CD4-positive, alpha-beta T cell treated with Interleukin-10 for 1 hour (primary cell): Measurements from ENCODE around the gene ATRNL1.
"Not testable (repeated sequence)": the region's sequence is repeated elsewhere in the genome, so short reads cannot be mapped to it uniquely, and the experiment has no call there.

Source experiments
- DNase-seq: peaks from one replicate; pipeline ENCODE4 v3.0.0-alpha.2; 2020

ATRNL1 gene

DNA sequence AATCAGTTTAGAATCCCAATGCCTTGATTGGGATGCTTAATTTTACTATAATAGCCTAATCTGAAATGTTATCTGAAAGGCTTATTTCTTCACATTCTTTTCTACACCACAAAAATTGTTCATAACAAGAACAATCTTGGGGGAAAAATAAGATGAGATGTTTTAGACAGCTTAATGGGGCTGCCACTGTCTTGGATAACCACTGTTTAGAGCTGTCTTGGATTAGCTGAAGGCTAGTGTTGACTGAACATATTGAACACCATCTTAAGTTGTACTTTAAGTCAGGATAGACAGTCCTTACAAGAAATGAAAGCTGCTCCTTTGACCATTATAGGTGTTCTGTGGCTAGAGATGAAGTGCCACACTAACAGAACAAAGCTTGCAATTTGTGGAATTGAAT, 678.6 kb downstream of the ATRNL1 start:
- DNase-seq: no peak

DNA sequence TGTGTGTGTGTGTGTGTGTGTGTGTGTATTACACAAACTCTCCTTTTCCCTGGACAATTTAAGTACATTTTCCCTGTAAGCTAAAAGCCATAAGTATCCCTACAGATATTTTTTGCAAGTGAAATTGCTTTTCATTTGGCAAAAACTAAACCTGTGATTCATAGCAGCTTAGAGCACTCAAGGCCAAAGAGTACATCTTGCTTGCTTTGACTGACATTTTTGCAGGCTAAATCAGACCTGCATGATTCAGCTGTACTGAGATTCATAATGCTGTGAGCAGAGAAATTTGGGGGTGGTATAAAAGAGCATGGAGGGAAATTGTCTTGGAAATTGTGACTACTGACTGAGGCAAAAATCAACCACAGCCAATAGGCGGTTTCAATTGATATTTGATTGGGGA, 679.4 kb downstream of the ATRNL1 start:
- no peak for DNase-seq

DNA sequence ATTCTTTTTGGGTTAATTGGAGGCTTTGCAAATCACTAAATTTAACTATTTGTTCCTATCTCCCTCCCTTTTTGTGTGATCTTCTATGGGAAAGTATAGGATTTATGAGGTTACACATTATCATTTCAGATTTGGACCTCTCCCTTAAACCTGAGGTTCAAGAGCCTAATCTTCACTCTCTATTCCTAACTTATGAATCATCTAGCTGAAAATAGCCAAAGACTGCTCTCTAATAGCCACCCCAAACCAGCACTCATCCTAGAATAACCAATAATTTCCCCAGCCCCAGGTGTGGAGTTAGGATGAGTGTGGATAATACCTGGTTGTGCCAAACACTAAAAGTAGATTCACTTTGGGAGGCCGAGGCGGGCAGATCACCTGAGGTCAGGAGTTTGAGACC, 680.7 kb downstream of the ATRNL1 start:
- no peak for DNase-seq

DNA sequence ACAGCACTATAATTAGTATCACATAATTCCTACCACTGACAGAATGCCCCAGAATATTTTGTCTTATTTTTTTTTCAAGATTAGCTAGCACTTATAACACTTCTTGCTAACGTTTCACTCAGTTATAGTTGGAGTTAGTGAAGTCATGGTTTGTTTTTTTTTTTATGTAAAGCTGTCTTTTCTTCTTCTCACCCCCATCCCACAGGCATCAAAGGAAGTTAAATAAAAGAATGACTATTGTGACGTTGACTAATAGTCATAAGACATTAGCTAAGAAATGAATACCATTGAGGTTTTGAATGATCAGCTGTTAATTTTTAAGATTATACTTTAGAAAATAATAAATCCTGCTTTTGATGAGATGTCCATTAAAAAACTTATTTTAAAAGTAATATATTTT, 681.6 kb downstream of the ATRNL1 start:
- no peak for DNase-seq

DNA sequence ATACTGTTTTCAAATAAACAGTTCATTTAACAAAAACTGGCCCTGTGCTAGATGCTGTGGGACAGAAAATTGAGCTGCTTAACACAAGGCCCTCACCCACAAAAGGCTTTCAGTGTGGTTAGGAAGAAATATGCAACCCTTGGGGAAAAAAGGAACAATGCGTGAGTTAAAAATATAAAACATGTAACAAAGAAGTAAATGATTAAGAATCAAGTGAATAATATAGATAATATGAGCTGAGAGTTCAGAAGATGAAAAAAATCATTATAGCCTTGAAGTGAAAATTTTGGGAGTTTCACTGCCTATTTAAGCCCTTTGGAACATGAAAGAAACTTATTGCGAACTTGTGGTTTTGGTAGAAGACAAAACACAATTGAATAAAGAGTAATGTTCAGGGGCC, 684.5 kb downstream of the ATRNL1 start:
- DNase-seq: no peak

DNA sequence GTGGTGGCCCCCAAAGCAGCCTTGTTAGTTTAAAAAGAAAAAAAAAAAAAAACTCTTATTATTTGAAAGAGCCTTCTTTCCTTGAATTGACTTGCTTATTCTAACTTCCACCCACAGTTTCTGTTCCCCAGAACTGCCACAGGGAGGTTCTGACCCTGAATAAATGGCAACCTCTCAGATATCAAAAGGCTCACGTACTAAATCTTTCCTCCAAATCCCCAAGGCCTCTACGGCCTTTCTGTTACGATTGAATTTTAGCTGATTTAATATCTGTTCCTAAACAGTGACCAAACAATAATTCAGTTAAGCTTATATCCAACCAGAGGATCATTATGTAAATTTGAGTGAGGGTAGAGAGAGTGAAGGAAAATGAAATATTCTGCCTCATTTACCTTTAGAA, 697.1 kb downstream of the ATRNL1 start:
- no peak for DNase-seq

DNA sequence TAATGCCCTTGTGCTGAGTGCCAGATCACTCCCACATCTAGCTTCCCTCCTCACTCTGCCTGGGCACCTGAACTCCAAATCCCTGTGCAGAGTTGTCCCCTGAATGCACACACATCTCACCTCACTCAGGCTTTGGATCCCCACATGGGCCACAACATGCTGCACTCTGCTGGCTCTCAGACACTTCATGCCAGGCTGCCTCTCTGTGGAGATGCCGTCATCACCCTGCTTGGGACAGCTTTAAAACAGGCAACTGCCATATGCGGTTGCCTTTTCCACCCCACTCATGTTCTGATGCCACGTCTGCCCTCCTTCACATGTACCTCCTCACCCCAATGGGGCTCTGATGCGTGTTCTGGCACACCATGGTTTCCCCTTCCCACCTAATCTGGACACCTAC, 702.8 kb downstream of the ATRNL1 start:
- no peak for DNase-seq

DNA sequence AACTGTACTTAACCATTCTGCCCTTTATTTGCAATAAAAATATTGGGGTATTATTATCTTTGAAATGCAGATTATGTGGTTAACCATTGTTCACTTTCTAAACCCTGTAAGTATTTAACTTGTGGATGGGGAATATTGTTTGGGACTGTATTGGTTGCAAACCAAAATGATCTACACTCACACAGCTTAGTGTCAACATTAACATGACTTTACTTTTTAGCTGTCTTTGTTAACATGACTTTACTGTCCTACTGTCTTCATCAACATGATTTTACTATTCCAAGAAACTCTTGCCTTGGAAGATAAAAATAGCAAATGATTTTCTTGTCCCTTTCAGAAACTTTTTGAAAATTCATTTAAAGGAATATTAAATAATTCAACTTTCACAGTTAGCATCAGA, 708.3 kb downstream of the ATRNL1 start:
- no peak for DNase-seq

DNA sequence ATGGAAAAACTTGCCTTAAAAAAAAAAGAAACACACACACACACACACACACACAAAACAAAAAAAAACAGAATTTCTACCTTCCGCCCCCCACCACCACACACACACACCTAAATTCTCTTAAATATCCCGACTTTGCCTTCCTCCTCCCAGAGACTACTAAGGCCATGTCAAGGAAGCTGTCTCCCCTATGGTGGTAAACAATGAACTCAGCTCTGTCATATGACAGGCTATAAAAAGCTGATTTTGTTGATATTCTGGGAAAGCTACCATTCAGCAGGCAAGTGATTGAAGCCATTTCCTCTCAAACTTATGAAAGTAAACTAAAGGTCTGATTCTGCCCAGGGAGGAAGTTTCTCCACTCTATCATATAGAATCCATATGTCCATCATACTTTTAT, 708.8 kb downstream of the ATRNL1 start:
- DNase-seq: no peak

DNA sequence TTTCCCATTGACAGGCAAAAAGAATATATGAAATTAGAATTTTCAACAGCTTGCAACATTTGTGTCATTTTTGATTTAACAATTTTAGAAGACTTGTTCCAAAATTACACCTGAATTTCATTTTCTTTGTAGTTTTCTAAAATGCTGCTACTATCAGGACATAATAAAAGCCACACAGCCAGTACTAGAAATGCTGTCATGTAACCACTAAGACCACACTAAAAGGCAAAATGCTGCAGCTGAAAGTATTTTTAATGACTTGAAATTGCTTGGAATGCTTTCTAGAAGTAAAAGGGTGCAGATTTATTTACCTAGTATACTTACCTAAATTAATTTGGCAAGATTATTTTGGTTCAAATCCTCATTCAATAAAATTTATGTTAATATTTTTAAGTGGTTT, 709.7 kb downstream of the ATRNL1 start:
- DNase-seq: no peak

DNA sequence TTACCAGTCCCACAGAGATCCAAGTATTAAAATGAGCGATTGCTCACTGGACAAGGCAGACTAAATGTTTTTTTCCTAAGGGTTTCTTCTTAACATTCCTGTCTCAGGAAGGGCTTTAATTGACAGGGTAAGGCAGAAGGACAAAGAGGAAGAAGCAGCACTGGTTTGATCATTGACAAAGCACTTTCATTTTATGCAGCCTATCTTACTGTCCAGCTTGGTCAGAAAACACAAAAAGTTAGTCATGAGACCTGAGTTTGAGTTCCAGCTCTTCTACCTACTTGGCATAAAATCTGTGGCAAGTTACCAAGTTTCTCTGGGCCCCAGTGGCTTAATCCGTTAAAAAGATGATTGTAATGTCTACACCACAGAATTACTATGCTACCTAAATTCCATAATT, 721.4 kb downstream of the ATRNL1 start:
- no peak for DNase-seq

DNA sequence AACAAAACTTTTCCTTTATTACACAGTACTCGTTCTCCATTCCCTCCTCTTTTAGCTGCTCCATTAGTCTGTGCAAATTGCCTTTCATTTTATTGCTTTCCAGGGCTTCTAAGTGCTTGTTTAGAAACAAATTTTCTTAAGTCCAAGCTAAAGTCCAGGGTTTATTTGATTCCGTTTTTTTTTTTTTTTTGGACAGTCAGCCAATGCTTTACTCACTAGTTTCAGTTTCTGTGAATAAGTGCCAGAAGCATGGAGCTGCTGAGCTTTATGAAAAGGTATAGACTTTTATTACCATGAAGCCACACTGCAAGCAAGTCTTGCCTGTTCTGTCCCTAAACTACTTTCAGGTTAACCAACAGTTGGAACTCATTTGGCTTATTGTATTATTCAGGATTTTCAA, 724.8 kb downstream of the ATRNL1 start:
- DNase-seq: no peak

DNA sequence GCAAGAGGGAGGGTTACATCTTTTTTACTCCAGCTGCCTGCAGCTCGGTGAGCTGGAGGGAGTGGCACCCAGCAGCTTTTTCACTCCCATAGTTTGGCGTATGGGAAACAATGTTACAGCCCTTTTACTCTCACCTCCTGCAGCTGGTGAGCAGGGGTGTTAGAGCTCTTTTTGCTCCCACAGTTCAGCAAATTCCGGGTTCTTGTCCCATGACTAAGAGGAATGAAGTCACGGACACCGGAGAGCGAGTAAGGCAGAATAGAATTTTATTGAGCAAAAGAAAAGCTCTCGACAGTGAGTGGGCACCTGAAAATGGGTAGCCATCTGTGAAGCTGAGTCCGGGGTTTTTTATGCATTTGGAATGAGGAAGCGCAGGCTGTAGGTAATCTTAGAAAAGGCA, 733.2 kb downstream of the ATRNL1 start:
- no peak for DNase-seq

DNA sequence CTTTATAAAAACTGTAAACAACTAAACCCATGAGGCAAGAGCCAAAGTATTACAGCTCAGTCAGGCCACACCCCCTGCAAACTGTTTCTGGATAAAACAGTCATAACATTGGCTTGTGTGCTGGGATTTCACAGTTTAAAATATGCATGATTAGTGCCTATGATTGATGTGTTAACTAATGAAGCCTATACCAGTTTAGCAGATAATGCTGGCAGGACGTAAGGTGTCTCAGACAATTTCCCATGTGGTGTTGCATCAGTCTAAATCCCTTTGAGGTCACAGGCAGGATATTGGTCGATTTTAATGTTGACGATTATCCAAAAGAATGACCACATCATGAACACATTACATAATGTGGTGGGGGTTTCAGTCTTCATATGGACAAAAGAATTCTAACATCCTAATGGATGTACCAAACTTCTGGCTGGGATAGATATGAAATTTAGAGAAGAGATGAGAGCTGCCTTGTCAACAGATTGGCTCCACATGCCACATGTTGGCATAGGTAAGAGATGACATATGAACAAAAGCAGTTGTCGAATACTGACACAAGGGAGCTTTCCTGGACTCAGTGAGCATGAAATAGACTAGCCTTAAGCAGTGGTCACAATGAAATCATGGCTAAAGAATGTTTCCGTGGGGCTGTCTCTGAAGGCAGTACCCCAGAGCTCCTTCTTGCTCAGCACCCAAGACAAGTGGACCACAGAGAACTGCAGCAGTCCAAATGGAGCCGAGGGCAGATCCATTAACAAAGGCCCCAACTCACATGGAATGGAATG, 734.3 kb downstream of the ATRNL1 start:
- DNase-seq: no peak

DNA sequence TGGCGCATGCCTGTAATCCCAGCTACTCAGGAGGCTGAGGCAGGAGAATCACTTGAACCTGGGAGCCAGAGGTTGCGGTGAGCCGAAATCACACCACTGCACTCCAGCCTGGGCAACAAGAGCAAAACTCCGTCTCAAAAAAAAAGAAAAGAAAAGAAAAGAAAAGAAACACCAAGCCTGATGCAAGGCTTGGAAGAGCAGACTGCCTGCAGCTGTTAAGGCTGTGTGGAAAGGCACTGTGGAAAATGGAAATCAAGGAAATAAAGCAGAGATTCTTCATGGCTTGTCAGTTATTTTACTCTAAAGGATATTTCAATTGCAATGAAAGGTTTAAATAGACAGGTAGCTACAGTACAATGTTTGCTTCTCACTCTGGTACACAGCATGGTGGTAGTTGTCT, 735.0 kb downstream of the ATRNL1 start:
- DNase-seq: not testable (repeated sequence)

DNA sequence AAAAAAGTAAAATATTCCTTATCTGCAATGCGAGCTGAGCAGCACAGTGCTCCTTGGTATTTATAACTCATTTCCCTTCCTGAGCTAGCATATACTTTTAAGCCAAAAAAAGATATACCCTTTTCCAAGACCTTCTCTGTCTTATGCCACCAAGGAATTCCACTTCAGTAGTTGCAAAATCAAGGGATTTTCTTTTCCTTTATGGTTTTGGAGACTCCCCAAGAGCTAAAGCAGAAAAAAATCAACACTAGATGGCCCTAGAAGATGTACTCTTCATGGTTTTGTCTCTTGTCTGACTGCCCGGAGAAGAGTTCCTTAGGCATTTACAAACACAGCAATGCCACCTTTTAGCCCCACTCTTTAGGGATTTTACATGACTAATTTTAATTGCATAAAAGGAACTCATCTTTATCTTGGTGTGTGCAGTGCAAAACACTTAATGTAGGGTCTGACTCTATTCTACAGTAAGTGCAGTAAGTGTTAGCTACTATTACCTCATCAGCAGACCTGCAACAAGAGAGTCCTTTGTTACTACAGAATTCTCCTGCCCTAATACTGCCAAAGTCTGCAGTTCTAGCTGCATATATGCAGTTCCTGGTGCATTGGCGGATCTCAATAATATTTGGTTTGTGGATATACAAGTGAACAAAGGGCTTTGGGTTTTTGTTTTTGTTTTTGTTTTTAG, 736.5 kb downstream of the ATRNL1 start:
- no peak for DNase-seq

DNA sequence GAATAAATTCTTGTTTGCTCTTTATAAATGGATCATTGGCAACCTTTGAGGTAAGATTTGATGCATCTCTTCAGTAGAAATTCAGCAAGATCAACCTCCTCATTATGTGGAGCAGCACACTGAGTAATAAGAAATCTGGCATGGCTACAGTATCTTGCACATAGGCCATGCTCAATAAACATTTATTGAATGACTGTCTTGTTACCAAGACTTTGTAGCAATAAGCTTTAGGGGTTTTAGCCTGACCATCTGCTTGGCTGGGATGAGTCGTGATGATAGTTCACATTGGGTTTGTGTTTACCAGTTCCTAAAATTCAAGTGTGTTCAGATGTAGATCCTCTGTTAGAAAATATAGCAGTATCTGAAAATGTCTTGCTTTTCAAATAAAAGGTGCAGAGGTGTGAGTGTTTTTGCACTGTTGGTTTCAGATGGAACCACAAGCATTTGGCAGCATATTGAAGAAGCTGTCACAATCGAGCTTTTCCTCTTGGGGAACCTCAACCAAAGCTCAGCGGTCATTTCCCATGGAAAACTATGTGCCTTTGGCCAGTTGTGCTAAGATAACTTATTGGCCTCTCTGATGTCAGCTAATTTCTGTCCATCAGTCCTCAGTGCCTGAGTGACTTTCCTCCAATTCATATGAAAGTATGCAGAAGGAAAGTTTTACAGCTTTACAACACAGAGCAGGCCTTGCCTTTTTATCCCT, 737.3 kb downstream of the ATRNL1 start:
- no peak for DNase-seq

DNA sequence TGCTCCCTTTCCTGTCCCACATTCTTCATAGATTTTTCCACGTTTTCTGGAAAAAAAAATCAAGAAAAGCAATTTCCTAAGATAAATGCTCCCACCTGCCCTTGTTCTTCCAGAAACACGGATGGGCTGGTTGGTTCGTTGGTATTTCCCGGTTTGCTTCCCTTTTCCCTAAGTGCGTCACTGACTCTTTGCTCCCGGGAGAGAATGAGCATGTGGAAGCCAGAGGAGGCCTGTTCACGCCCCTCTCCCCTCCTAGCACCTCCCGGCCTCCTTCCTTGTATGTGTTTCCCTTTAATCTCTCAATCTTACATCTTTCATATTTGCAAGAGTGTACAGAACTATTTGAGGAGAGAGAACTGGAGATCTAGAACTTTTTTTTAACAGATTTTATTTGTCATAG, 737.9 kb downstream of the ATRNL1 start:
- no peak for DNase-seq

DNA sequence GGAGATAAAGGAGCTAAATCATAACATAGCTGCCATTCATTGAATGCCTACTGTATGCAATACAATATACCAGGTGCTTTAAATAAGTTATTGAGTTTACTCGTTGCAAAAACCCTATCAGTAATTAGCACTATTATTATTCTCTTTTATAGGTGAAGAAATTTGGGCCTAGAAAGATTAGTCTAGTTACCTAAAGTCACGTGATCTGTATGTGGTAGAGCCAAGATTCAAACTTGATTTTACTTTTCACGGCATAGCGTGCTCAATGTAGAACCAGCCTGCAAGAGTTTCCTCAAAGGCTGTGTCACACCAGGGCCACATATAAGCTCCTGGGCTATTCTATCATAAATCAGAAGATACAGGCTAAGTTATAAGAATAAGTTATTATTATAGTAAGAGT, 740.0 kb downstream of the ATRNL1 start:
- no peak for DNase-seq

DNA sequence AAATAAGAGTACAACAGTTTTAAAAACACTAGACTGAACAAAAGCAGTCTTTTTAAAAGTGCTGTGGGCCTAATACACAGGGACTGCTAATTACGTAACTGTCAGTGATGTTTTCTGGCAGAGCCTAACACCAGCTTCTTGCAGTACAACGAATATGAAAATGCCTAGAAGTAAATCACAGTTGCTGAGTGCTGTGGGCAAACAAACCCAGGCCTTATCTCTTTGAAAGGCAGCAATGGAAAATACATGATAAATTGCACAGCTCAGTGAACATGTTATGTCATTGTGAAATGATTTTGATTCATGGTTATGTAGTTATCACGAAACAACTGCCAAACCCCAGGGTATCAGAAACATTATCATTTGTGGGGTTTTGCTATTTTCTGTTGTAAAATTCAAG, 751.4 kb downstream of the ATRNL1 start:
- no peak for DNase-seq

DNA sequence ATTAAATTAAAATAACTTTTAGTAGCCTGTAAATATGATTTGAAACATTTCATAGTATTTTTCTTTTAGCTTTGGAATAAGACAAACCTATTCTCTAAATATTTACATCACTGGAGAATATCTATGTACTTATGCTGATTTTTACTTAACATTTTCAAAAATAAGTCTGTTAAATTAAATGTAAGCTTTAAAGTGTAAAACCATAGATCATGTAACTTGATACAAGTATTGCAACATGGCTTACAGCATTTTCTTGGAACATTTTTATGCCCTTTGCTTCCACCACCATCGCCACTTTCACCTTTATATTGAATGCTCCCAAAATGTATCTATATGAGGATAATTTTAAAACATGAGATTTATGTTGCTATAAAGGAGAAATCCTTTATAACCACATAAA, 752.8 kb downstream of the ATRNL1 start:
- DNase-seq: no peak

DNA sequence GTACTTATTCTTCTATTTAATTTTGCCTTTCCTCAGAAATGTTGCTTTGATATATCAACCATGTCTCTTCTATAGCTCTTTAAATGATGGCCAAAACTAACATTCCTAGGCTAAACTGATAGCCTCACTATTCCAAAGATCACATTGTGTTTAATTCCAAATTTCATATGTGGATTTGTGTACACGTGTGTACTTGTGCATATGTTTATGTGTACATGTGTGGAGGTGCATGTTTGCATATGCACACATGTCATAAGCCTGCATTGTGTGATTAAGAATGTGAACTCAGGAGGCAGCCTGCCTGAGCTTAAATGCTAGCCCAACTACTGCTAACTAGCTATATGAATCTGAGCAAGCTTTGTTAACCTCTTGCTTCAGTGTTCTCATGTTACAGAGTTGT, 753.4 kb downstream of the ATRNL1 start:
- DNase-seq: no peak

DNA sequence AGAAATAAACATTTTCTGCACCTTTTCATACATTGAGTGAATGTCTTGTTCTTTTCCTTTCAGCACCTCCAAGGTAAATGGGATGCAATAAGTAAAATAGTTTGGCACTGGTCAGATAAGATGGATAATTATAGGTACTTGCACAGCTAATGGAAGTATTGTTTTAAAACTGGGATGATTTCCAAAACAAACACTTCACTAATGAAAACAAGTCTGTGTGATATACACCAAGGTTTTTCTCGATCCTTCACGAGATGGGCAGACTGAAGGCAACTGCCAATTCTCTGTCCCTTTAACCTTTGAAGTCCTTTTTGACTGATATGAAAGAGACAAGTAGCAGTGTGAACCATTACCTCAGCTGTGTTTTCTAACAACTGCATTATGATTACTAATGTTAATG, 756.0 kb downstream of the ATRNL1 start:
- no peak for DNase-seq

DNA sequence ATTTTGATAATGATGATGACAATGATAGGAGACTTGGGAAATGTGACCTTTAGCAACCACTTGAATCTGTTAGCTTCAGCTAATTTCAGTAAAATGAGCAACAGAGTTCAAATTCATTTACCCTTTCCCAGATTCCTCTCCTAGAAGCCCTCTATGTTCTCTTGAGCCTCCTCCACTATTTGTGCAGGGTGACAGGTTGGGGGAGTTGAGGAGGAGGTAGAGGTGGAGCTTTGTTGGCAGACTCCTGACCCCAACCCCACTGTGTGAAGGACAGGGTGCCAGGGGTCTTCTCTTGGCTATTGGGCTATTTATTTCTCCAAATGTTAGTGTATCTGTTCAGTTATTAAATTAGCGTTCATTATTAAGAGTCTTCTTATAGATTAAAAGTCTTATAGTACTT, 757.5 kb downstream of the ATRNL1 start:
- DNase-seq: no peak
